Islet precursor cell (in vitro differentiated cells): ENCODE results near the gene SLC24A3.

Experiments used
- DNase-seq: peaks from one replicate; pipeline ENCODE4 v3.0.0-alpha.2; 2018

Gene SLC24A3

DNA sequence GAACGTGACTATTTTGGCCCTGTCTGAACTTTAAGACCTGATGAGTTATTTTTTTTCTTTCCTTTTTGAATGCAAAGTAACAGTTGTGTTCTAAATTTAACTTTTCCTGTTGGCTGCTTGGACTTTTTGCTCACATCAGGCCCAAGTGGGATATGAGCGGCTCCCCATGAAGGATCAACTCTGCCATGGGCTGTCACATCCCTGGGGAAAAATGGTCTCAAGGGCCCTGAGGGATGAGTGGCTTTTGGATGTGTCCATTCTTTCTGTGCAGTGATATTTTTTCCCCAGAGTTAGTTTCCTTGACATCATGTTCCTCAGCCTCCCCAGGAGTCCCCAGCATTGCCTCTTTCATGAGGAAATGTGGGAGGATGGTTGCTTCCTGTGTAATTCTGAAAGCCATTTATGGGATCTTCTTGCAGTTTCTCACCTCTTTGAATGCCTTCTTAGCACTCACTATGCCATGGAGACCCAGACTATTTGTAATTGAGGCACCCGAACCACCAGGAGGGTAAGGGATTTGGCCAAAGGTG, 92.5 kb downstream of the SLC24A3 start:
- peak; percentile 24 for DNase-seq

DNA sequence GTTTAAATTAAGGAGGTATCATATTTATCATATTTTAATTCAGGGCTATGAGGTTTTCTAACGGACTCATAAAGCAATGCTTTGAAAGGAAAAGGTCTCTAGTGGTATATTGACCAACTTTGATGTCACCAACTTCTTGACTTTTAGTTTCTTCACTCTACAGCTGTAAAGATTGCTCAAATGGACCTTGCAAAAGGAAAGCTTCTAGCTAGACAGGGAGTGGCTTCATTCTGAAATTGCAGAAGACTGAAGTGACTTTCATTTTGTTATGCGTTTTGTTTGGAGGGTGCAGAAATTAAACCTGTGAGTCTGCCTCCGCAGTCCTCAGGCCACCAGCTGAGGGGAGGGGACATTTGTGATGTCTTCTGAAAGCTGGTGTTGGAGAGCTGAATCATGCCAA, 95.7 kb downstream of the SLC24A3 start:
- peak; percentile 6 for DNase-seq

DNA sequence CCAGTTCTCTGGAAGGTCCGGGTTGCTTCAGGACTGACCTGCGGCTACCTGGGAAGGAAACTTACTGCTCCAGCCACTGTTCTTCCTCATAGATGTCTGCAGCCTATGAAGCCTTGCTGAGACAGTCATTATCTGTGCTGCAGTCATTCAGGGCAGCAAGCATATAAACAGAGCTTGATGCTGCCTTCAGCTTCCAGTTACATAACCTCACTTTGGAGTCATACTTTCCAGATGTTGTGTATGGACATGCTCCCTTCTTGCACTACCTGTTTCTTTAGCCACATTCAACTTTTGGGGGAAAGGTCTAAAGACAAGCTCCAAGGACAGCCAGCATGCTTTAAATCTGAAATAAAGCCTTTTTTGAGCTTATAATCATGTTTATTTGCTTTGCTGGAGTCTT, 98.1 kb downstream of the SLC24A3 start:
- peak; percentile 15 for DNase-seq

DNA sequence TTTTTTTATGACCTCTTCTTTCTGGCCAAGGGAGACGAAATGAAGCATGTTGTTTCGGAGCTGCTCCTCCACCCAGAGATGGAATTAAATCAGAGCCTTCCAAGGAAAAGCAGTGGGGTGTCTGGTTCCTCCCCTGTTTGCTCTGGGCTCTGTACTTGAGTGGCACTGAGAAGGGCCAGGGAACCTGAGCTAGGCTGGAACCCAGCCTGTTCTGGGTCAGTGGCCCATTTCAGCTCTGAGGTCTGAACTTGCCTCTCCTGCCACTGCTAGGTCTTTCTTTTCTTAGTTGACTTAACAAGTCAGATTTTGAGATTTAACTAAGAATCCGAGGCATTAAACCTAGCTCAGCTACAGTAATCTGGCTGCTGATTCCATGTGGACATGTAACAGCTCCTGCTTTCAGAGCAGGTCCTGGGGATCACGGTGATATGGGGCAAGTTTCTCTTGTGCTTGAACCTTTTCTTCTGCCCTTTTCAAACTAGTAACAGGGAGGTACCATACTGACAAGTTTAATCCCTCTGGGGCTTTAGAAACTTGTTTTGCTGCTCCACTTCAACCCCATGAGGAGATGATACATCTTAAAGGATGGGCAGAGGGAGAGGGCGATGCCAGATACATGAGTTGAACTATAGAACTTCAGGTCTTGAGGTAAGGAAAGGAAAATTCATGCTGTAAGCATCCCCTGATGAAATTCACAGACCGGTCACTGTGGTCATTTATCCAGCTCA, 101.1 kb downstream of the SLC24A3 start:
- DNase-seq = no peak

DNA sequence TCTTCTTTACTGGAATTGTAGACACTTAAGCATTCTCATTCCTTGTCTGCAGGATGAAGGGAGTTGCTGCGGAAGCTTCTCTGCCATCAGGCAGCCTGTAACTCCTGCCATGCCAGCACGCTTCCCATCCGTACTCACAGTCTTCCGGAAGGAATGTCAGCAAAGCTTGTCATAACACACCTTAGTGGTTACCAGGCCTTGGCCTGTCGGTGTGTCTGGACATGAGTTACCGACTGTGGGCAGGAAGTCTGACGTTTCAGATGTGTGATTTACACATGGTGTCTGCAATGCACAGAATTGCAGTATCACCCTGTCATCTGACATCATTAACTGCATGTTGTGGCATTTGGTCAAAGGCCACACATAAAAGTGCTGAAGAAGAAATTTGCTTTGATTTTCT, 102.2 kb downstream of the SLC24A3 start:
- peak; percentile 60 for DNase-seq

DNA sequence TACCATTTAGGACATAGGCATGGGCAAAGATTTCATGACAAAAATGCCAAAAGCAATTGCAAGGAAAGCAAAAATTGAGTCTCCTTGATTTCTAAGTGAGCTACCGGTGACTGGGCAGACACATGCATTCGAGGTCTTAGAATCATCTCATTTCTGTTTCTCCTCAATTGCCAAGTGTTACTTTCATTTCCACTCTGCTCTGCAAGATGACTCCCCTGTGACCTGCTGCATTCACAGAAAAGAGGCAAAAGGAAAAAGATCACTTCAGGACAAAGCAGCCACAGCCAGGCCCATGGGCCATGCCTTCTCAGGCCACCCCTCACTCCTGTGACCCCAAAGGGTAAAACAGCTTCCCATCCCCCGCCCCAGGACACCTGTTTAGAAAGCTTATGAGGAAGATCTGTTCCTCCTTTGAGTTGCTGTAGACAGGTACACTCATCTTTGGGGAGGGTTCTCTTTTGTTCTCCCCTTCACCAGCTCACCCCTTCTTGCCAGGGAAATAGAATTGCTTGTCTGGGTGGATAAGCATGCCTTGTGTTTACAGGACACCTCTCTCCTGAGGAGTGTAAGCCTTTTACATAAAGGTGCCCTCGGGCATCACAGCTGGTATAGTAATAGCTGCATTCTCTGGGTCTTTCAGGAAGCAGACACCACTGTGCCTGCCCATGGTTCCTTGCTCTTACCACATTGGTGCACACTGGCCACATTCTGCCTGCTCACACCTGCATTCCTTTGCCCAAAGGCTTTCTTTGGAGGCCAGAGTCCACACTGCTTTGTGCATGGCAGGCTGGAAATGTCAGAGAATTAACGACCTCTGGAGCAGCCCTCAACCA, 105.0 kb downstream of the SLC24A3 start:
- DNase-seq = peak; percentile 70

DNA sequence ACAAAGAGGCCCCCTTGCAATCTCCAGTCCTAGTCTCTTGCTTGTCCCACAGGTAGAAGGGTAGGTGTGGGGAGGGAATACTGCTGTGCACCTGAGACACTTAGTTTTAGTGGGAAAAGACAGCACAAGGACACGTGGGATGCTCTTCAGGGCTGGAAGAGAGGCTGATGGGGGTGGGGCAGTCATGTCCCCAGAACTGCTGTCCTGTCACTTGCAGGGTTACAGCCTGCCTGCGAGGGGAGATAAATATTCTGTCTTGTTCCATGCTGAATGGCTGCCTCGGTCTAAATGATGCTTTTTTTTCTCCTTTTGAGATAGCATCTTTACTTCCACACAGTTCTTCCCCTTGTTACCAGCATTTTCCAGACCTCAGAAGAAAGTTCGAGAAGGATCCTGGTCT, 106.2 kb downstream of the SLC24A3 start:
- no peak for DNase-seq

DNA sequence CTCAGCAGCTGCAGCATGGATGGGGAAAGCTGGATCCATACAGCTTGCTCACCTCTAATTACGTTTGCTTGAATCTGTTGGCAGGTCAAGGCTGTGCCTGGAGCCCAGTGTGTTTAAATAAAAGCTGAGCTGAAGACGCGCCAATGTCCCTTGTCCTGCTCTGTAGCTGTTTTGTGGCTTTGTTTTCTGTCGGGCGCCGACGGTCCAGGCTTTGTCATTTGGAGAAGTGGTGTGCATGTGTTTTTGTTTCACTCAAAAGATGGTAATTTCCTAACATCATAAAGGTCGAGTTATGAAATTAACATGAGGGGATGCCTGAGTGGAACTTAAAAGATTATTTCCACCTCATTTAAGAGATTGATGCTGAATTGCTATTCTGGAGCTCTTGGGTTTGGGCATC, 107.6 kb downstream of the SLC24A3 start:
- no peak for DNase-seq

DNA sequence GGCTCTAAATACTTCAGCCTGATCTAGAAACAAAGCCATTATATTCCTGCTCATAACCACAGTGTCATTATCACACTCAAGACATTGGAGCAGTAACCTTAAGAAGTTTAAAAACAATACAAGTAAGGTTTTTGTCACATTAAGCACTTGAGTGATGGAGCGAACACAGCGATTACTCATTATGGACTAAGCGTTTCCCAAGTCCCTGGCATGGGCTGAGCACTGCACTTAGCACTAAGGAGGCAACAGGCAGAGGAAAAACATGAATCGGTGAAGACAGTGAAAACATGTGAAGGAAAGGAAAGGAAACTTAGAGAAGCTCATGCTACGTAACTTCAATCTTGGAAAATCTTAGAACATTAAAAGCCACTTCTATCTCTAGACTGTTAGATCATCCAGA, 108.7 kb downstream of the SLC24A3 start:
- DNase-seq = no peak

DNA sequence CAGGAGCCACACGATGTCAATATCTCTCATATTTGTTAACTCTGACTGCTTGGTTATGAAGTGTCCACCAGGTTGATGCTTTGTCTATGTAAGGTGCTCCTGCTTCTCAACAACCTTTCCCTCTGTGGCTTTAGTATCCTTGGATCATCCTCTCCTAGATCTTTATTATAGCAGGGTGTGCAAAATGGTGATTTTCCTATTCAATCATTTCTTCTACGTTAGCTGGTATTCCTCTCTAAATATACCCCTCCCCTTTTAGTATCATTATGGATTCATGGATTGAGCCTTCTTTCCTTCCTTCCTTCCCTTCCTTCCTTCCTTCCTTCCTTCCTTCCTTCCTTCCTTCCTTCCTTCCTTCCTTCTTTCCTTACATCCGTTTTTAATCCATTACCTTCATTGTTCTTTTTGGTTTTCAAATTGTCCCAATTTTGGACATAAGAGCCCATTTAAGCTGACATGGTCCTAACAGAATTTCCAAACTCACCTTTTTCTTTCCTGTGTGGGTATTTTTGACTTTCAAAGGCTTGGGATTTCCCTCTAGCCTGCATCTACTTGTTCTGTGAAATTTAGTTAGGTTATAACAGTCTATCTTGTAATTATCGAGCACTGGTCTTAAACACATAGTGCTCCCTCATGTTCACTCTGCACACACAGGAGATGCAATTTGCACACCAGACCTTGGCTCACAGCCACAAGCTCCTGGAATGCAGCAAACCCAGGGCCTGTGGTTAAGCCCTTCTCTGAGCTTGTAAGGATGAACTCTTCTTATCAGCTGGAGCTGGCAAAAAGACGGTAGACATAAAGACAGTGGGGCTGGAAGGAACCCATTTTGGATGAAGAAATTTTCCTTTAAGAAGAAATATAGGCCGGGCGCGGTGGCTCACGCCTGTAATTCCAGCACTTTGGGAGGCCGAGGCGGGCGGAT, 109.9 kb downstream of the SLC24A3 start:
- no peak for DNase-seq

DNA sequence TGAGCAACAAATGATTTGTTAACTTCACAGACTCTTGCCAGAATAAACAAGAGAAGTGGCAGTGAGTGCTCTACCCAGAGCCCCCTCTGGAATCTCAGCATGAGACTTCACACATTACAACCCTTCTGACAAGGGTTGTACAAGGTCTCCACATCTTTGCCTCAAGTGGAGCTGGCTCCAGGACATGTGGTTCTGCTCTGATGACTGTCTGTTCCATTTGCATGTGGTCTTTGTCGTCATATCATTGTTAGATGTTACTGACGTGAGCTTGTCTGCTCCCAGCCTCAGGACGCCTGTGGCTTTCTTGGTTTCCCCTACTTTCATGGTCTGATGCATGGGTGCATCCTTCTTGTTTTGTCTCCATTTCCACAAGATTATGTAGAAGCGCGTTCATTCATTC, 115.0 kb downstream of the SLC24A3 start:
- no peak for DNase-seq

DNA sequence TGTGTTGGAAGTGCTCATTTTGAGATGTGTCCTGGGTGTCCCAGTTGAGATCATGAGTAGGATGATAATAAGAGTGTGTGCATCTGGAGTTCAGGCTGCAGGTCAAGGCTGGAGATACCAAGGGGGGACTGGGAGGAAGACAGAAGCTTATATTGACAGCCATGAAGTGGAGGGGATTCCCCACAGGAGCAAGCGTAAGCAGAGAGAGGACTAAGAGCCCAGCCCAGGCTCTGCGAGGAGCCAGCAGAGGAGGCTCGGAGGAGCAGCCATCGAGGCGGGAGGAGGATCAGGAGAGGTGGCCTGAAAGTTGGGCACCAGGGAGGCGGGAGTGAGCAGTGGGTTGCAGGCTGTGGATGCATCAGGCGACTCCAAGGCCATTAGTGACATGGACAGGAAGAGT, 116.2 kb downstream of the SLC24A3 start:
- DNase-seq = no peak

DNA sequence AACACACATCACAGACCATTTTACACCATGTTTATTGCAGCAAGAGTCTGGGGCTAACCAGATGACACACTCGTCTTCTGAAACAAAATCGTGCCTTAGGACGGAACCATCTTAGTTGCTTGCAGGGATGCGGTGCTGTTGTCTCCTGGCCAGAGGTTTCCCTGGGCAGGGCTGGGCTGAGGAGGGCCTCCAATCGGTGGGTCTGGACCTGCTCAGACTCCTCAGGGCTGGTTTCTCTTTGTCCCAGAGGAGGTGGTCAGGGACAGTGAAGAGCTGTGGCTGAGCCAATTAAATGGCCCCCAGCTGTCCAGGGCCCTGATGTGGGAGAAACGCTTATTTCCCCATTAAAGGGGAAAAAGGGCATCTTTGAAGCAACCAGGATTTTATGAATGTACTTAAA, 117.6 kb downstream of the SLC24A3 start:
- DNase-seq = no peak

DNA sequence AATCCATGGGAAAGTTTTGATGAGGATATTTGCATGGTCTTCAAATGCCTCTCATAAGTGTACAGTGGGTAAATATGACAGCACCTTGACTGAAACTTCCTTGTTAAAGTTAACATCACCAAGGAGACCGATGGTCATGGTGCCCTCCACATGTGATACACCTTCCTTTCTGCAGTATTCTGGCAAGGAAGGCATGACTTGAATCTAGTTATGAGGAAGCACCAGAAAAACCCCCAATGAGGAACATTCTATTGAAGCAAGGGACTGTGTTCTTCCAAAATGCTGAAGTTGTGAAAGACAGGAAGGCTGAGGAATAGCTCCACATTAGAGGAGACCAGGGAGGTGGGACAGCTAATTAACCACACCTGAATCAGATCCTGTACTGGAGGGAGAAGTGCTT, 118.3 kb downstream of the SLC24A3 start:
- no peak for DNase-seq

DNA sequence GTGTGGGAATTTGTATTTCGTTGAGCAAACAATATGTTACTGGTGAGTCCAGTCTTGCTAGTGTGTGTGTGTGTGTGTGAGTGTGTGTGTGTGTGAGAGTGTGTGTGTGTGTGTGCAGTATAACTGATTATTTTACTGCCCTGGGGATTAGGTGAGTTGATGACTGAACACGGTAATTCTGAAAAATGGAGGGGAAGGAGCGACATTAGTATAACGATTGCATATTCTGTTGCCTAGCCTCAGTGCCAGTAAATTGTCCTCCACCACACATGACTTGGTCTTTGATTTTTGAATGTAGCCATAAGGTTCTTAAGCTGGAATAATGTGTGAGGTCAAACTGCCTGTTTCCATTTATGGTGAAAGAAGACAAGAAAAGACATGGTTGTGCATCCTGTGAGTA, 121.1 kb downstream of the SLC24A3 start:
- no peak for DNase-seq

DNA sequence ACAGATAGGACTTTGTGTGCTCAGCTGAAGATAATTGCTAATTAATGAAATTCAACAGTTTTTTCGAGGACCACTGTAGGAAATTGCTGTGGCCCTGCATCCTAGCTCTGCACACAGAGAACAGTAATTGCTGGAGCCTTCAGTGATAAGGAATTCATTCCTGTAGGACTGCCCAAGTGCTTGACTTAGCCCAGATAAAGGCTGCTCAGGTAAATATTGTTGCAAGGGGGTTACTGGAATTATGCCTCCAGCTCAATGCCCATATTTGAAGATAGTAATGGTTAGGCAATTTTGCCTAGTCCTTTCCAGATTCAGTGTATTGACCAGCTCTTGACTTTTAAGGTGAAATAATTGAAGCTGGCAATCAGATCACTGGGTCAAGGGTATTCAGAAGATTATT, 122.9 kb downstream of the SLC24A3 start:
- DNase-seq = no peak

DNA sequence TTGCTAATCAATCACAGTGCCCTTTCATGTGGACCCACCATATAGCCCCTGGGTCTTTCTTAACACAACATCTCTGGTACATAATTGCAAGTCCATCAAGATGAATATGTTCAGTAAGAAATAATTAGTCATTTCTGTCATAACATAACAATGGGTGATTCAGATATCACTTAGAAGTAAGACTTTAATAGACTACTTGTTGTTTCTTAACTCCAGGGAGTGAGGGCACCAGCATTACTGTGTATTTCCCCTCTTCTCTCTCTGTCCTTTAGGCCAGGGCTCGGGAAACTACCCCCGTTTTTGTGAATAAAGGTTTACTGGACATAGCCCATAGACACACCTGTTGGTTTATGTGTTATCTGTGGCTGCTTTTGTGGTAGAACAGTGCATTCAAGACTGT, 123.5 kb downstream of the SLC24A3 start:
- DNase-seq = no peak

DNA sequence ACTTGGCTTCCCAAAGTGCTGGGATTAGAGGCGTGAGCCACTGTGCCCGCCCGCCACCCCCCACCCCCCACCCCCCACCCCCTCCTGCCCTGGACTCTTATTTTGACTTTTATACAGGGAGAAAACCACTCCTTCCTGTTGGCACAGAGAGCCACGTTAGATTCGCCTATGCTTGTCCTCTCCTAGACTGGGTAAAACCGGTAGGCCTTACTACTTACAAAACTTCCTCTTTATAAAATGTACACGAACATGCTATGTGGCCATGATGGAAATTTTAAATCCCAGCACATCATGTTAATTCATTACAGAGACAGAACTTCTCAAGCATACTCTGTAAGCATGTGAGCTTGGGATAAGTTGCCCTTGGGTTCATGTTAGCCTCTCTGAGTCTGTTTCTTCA, 124.2 kb downstream of the SLC24A3 start:
- DNase-seq = no peak

DNA sequence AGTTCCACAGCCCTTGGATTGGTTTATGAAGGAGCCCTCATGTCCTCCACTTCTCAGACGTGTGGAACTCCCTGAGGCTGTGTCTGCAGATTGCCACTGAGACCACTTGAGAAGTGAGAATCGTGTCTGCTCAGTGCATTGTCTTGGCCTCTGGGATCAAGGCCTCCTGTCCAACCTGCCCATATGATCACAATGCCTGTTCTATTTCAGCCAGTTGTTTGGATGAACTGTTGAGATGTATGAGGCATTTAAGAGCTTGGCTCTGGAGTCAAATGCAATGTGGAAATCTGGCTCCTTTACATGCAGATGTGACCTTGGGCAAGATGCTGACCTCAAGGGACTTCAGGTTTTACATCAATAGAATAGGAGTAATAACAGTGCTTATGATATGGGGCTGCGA, 125.9 kb downstream of the SLC24A3 start:
- no peak for DNase-seq

DNA sequence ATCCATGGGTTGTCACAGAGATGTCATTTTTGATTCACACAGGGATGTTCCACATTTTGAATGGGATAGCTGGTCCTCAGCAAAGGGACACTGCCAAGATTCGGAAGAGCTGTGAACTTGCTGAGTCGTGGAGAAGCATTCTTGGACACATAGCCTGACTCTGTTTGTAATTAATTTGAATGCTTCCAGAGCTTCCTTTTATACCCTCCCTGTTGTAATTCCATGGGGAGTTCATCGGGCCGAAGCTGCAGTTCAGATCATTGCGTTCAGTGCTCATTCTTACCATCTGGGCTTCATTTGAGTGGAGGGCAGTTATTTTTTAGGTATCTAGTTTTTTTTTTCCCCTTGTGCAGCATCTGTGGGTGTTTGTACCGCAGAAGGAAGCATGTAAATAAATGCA, 126.5 kb downstream of the SLC24A3 start:
- no peak for DNase-seq

DNA sequence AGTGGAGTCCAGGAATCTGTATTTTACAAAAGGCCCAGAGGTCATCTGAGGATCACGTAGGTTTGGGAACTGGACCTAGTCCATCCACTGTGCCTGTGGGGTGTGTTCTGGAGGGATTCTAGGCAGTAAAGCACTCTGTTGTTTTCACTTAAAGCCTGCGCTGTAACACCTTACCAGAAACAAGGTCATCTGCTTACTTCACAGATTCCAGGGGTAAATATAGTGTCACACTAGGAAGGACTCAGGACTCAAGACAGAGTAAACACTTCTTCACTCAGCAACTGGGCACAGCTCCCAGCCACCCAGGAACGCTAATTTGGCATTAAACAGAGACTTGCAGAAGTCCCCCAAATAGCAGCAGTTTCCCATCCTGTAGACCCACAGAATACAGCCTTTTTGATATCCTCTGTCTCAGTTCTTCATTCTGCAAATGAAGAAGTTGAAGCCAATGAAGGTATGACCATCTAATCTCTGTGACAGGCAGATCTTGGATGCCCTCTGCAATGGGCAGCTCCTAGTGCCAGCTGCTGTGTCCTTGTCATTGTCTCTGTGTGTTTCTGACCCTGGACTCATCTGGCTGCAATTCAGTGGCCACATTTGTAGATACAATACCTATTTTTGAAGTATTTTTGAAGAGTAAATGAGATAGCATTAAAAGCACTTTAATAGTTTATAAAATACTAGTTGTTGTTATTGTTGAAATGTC, 129.1 kb downstream of the SLC24A3 start:
- DNase-seq = no peak

DNA sequence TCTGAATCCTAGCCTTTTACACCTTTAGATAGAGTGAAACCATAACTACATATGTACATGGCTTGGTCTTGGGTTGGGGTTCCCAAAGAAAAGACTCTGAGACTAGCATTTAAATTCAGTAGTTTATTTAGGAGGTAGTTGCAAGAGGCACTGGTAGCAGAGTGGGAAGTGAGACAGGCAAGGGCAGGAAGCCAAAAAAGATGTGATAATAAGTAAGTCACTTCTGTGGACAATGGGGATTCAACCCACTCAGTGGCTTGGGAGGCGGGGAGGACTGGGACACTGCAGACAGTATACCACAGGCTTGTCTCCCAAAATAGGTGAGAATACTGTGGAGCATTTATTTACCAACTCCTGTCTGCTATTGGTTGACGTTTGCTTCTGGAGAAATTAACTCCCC, 131.9 kb downstream of the SLC24A3 start:
- DNase-seq = no peak
